ENCODE data around the gene SENP6.

GRCh38 chr6:75642311-75642710, 40.6 kb downstream of the SENP6 start:
- TF ChIP-seq CTCF (conservative IDR thresholded peaks at IDR 0.05) (no peak), ZFX (IDR thresholded peaks at IDR 0.05) (no peak)
